ENCODE data around the gene METTL17. TPM values are rescaled to one million over a fixed set of nuclear protein-coding genes. Genes with fewer than 3 reads are reported as not detected.

Gene METTL17
- polyA plus RNA-seq, 1 donor (not counting 4 experiments of a cell fraction or from before 2014, with no cell fraction given): 61.9 TPM

DNA sequence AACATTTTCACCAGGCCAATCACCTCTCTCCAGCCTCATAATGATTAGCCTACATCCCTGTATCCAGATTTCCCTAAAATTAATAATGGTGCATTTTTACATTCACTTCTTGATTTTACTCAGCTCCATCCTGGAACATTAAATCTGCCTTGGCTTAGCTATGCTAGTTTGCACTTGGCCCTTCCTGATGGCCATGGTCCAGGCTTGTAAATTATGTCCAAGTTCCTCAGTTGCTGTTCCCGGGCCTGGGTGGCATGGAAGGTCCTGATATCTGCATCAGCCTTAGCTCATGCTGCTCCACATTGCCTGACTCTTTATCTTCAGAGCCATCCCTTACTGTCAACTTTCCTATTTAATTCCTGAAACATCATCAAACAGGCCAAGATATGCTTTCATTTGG, 11.1 kb upstream of the METTL17 start:
- Histone ChIP-seq H3K4me2 (ENCODE audit: control insufficient read depth, extremely low read depth, insufficient read depth, low read depth, low read length) (no peak overlapping the region), H3K4me1 (ENCODE audit: control insufficient read depth, extremely low read depth, insufficient read depth, low read length) (peaks cover 3% of the 10 kb centered on the region), H3K9ac (ENCODE audit: control insufficient read depth, extremely low read depth, insufficient read depth, low read length) (no peak overlapping the region), H3K9me3 (ENCODE audit: control insufficient read depth, low read depth, low read length) (no peaks in the 10 kb centered on the region), H3K4me3 (ENCODE audit: control insufficient read depth in 2 of 3, extremely low read depth in 1 of 3, insufficient read depth in 2 of 3, low read depth in 1 of 3, low read length in 3 of 3) (no peak overlapping the region), H3K27ac (ENCODE audit: control insufficient read depth, insufficient read depth, low read length) (no peak overlapping the region), H2AFZ (ENCODE audit: control insufficient read depth, low read length) (no peak overlapping the region), H3K9me1 (ENCODE audit: control insufficient read depth, extremely low read depth, insufficient read depth, low read length) (no peaks in the 10 kb centered on the region), H3K27me3 (ENCODE audit: control insufficient read depth, extremely low read depth, insufficient read depth, low read length) (no peaks in the 10 kb centered on the region), H3K79me2 (ENCODE audit: control insufficient read depth, insufficient read depth, low read length) (no peaks in the 10 kb centered on the region), H4K20me1 (ENCODE audit: control insufficient read depth, extremely low read depth, insufficient read depth, low read length) (no peaks in the 10 kb centered on the region), H3K36me3 (ENCODE audit: control insufficient read depth in 2 of 2, extremely low read depth in 1 of 2, insufficient read depth in 2 of 2, low read length in 2 of 2) (no peaks in the 10 kb centered on the region)
- TF ChIP-seq EZH2 (IDR thresholded peaks at IDR 0.05; ENCODE audit: low read length): no peak
- TF ChIP-seq, protein P1, sequence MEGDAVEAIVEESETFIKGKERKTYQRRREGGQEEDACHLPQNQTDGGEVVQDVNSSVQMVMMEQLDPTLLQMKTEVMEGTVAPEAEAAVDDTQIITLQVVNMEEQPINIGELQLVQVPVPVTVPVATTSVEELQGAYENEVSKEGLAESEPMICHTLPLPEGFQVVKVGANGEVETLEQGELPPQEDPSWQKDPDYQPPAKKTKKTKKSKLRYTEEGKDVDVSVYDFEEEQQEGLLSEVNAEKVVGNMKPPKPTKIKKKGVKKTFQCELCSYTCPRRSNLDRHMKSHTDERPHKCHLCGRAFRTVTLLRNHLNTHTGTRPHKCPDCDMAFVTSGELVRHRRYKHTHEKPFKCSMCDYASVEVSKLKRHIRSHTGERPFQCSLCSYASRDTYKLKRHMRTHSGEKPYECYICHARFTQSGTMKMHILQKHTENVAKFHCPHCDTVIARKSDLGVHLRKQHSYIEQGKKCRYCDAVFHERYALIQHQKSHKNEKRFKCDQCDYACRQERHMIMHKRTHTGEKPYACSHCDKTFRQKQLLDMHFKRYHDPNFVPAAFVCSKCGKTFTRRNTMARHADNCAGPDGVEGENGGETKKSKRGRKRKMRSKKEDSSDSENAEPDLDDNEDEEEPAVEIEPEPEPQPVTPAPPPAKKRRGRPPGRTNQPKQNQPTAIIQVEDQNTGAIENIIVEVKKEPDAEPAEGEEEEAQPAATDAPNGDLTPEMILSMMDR (optimal IDR thresholded peaks at IDR 0.05 in 1 of 3, IDR thresholded peaks at IDR 0.05 in 1 of 3, conservative IDR thresholded peaks at IDR 0.05 in 1 of 3; ENCODE audit: extremely low read depth in 1 of 3, insufficient read depth in 2 of 3, low read length in 3 of 3): no peak
- dilution Hi-C loops (cut with MboI; ENCODE audit: extremely low pct_ligation_motif_present, low sequenced_read_pairs): no loop called here
- DNase-seq (ENCODE audit: low read depth, low spot score) (no peak), FAIRE-seq (no peak)

DNA sequence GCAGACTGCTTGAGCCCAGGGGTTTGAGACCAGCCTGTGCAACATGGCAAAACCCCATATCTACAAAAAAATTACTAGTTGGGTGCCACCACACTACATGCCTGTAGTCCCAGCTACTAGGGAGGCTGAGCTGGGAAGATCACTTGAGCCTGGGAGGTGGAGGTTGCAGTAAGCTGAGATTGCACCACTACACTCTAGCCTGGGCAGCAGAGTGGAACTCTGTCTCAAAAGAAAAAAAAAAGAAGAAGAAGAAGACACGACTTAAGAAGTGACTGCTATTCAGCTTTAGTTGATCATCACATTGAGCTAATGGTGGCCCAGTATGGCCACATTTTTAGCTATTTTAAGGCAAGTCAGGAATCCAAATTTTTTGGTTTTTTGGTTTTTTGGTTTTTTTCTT, 8.9 kb upstream of the METTL17 start:
- DNase-seq (ENCODE audit: low read depth, low spot score): no peak
- Histone ChIP-seq H3K4me1 (ENCODE audit: control insufficient read depth, extremely low read depth, insufficient read depth, low read length) (no peaks in the 10 kb centered on the region), H3K9me1 (ENCODE audit: control insufficient read depth, extremely low read depth, insufficient read depth, low read length) (no peaks in the 10 kb centered on the region), H3K4me2 (ENCODE audit: control insufficient read depth, extremely low read depth, insufficient read depth, low read depth, low read length) (no peak overlapping the region), H3K27me3 (ENCODE audit: control insufficient read depth, extremely low read depth, insufficient read depth, low read length) (no peaks in the 10 kb centered on the region), H3K9me3 (ENCODE audit: control insufficient read depth, low read depth, low read length) (no peaks in the 10 kb centered on the region), H2AFZ (ENCODE audit: control insufficient read depth, low read length) (no peak overlapping the region), H4K20me1 (ENCODE audit: control insufficient read depth, extremely low read depth, insufficient read depth, low read length) (no peaks in the 10 kb centered on the region), H3K9ac (ENCODE audit: control insufficient read depth, extremely low read depth, insufficient read depth, low read length) (no peak overlapping the region), H3K79me2 (ENCODE audit: control insufficient read depth, insufficient read depth, low read length) (no peaks in the 10 kb centered on the region), H3K27ac (ENCODE audit: control insufficient read depth, insufficient read depth, low read length) (no peak overlapping the region), H3K36me3 (ENCODE audit: control insufficient read depth in 2 of 2, extremely low read depth in 1 of 2, insufficient read depth in 2 of 2, low read length in 2 of 2) (no peaks in the 10 kb centered on the region), H3K4me3 (ENCODE audit: control insufficient read depth in 2 of 3, extremely low read depth in 1 of 3, insufficient read depth in 2 of 3, low read depth in 1 of 3, low read length in 3 of 3) (no peak overlapping the region)
- no peak for TF ChIP-seq EZH2 (IDR thresholded peaks at IDR 0.05; ENCODE audit: low read length)
- TF ChIP-seq, protein P1 (optimal IDR thresholded peaks at IDR 0.05 in 1 of 3, IDR thresholded peaks at IDR 0.05 in 1 of 3, conservative IDR thresholded peaks at IDR 0.05 in 1 of 3; ENCODE audit: extremely low read depth in 1 of 3, insufficient read depth in 2 of 3, low read length in 3 of 3): no peak
- no peak for FAIRE-seq
- dilution Hi-C loops (cut with MboI; ENCODE audit: extremely low pct_ligation_motif_present, low sequenced_read_pairs): no loop called here

All from keratinocyte (primary cell).